GM19035 (cell line): ENCODE measurements around the gene ARHGEF28.

Experiments used
- ATAC-seq: cut with Tn5 transposase; IDR thresholded peaks from one replicate; pipeline ENCODE4 v1.9.1; 2021; ENCODE audit not compliant: unreplicated experiment

The ARHGEF28 gene

DNA sequence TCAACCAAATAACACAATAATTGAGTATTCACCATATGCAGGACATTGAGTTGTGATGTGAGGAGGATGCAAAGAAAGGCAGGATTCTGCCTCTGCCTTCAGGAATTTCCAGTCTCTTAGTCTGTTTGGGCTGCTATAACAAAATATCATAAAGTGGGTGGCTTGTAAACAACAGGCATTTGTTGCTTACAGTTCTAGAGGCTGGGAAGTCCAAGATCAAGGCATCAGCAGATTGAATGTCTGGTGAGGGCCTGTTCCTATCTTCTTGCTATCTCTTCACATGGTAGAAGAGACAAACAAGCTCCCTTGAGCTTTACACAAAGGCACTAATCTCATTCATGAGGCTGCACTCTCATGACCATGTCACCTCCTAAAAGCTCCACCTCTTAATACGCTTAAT is 360.7 kb downstream of the ARHGEF28 start:
- no peak for ATAC-seq

DNA sequence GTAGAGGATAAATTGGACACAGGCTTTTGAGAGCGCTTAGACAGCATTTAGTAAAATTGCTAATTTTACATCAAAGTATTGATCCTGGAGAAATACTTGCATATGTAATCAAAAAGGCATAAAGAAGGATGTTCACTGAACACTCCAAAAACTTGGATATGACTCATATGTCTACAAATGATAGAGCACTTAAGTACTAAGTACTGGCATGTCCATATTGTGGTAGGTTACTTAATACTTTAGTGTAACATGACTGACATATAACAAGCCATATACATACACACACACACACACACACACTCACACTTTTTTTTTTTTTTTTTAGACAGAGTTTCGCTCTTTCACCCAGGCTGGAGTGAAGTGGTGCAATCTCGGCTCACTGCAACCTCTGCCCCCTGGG is 361.9 kb downstream of the ARHGEF28 start:
- ATAC-seq: no peak

DNA sequence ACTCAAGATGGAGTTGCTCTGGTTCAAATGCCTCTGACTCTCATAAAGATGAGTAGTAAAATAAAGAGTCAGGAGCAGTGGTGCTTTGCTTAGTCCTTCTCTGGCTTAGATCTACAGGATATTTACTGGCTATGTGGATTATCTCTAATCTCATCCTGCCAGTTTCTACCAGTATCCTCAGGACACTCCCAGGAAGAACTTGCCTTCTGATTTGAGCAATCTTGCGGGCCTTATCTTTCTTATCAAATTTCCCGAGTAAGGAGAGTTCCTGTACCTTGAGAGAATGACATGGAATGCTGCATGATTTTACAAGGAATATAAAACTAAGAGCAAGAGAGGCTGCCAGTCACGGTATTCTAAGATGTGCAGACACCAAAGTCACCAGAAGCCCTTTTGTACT is 364.0 kb downstream of the ARHGEF28 start:
- ATAC-seq: no peak
